Fibroblast of villous mesenchyme (primary cell): ENCODE results near the gene HOXB2. TPM values are rescaled to one million over a fixed set of nuclear protein-coding genes. Genes with fewer than 3 reads are reported as not detected.

Experiments
- DNase-seq: peaks from one replicate; pipeline ENCODE4 v3.0.0-alpha.2; 2010; ENCODE audit warnings: low read depth
- H3K4me3 ChIP-seq: 2 replicates; pipeline ENCODE4 v1.5.1; 2011; ENCODE audit warnings: low read depth, mild to moderate bottlenecking, low read length
- CTCF ChIP-seq: IDR thresholded peaks from 2 replicates; pipeline ENCODE4 v1.5.1; 2012; ENCODE audit warnings: low read depth, mild to moderate bottlenecking, low read length; ENCODE audit not compliant: insufficient read depth
- total RNA-seq: library from RNA; depleted of rRNA; stranded (reverse); fragments of >200 nt; gene quantifications from 2 replicates; pipeline ENCODE4 v1.2.3, GENCODE V29; 2012

HOXB2 gene
- total RNA-seq, 1 donor: 4.3 TPM

GRCh38 chr17:48559840-48560817 lies 15.2 kb upstream of the HOXB2 start:
- no peak for TF ChIP-seq CTCF
- DNase-seq: no peak
- no peak overlapping the region for H3K4me3 ChIP-seq

- no peak for TF ChIP-seq CTCF
- no peak overlapping the region for H3K4me3 ChIP-seq
- no peak for DNase-seq
Observed at GRCh38 chr17:48559122-48559839, 14.4 kb upstream of the HOXB2 start.

- no peak overlapping the region for H3K4me3 ChIP-seq
- no peak for TF ChIP-seq CTCF
- no peak for DNase-seq
Observed at GRCh38 chr17:48558831-48559121, 13.9 kb upstream of the HOXB2 start.

GRCh38 chr17:48558057-48558830 lies 13.3 kb upstream of the HOXB2 start:
- no peak for TF ChIP-seq CTCF
- H3K4me3 ChIP-seq: no peak overlapping the region
- DNase-seq: no peak

GRCh38 chr17:48556576-48557401 lies 11.9 kb upstream of the HOXB2 start:
- H3K4me3 ChIP-seq: no peak overlapping the region
- TF ChIP-seq CTCF: no peak
- DNase-seq: no peak

- no peak for TF ChIP-seq CTCF
- DNase-seq: no peak
- no peak overlapping the region for H3K4me3 ChIP-seq
Observed at GRCh38 chr17:48556229-48556575, 11.3 kb upstream of the HOXB2 start.
